PFSK-1 (cell line): ENCODE measurements around the gene STK32A.

ENCODE experiments used
- FOXP2 ChIP-seq: optimal IDR thresholded peaks from 2 replicates; pipeline ENCODE3; 2011; ENCODE audit warnings: borderline replicate concordance, control low read depth, inconsistent platforms; ENCODE audit not compliant: insufficient read depth; ENCODE audit errors: extremely low read length, extremely low read depth
- POLR2AphosphoS5 ChIP-seq: IDR thresholded peaks from 2 replicates; pipeline ENCODE4 v1.6.1; 2012; ENCODE audit warnings: low read depth, mild to moderate bottlenecking, control low read depth, low read length, moderate library complexity
- REST ChIP-seq, 2 experiments: IDR thresholded peaks; 2 replicates each; pipeline versions ENCODE4 v1.6.1 to v1.8.0; 2011 to 2012; ENCODE audit warnings: low read depth in 2 of 2, low read length in 2 of 2, control low read depth in 1 of 2, inconsistent platforms in 1 of 2, mild to moderate bottlenecking in 1 of 2, moderate library complexity in 1 of 2; ENCODE audit not compliant: insufficient read depth in 1 of 2
- SIN3A ChIP-seq: IDR thresholded peaks from 2 replicates; pipeline ENCODE4 v1.6.1; 2012; ENCODE audit warnings: mild to moderate bottlenecking, low read length, moderate library complexity, borderline replicate concordance; ENCODE audit not compliant: insufficient read depth
- TAF1 ChIP-seq: IDR thresholded peaks from 2 replicates; pipeline ENCODE4 v1.6.1; 2012; ENCODE audit warnings: low read length, control low read depth, borderline replicate concordance; ENCODE audit not compliant: insufficient read depth

The STK32A gene

GRCh38 chr5:147391781-147392180 lies 157.0 kb downstream of the STK32A start:
- no peak for TF ChIP-seq POLR2AphosphoS5
- TF ChIP-seq FOXP2: no peak
- no peak for TF ChIP-seq REST (IDR thresholded peaks at IDR 0.05; ENCODE audit: insufficient read depth in 1 of 2, low read depth in 2 of 2, low read length in 2 of 2)
- no peak for TF ChIP-seq SIN3A
- no peak for TF ChIP-seq TAF1

GRCh38 chr5:147393874-147394672 lies 159.2 kb downstream of the STK32A start:
- no peak for TF ChIP-seq FOXP2
- TF ChIP-seq TAF1: no peak
- TF ChIP-seq SIN3A: no peak
- no peak for TF ChIP-seq POLR2AphosphoS5
- TF ChIP-seq REST (IDR thresholded peaks at IDR 0.05; ENCODE audit: insufficient read depth in 1 of 2, low read depth in 2 of 2, low read length in 2 of 2): no peak

DNA sequence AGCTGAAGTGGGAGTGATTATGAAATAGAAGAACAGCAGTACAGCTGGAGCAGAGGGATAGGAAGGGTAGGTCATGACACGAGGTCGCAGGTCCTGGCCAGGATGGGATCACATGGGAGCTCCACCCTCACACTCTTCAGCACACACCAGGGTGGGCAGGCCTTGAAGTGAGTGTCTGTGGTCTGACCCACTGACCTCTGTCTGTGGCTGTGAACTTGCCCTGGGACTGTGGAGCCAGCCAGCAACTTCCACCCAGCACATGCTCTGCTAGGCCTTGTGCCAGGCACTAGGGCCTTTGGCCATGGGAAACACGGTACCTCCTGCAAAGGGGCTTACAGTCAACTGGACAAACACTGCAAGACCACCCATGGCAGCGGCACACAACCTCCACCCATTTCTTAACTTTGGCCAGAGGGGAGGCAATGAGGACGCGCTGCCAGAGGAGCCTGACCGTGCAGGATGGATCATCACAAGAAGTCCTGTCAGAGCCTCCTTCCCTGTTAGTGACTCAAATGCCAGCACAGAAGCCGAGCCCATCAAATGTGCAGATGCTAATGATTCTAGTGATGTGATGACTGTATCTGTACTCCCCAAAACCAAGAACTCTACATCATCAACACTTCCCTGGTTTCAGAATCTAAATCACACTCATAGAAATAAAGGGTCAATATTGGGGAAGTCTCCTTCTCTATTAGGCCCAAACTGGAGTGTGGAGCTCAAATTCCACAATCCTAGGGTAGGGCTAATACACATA lies 161.4 kb downstream of the STK32A start:
- TF ChIP-seq POLR2AphosphoS5 (no peak), FOXP2 (no peak), REST (IDR thresholded peaks at IDR 0.05; ENCODE audit: insufficient read depth in 1 of 2, low read depth in 2 of 2, low read length in 2 of 2) (no peak), SIN3A (no peak), TAF1 (no peak)

DNA sequence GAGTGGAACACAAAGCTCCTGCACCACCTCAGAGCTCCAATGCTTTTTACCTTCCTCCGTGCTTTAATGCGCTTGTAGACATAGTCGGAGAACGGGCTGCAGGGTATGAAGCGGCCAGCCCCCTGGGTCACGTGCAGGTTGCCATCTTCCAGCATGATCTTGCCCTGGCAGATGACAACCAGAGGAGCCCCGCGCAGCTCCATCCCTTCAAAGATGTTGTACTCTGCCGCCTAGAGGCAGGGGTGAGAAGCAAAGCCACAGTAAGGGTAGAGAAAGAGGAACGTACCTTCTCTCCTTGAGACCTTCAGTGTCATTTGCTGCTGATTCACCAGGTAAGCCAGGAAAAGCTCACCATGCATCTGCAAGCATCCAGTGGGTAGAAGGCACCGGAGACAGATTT lies 162.8 kb downstream of the STK32A start:
- TF ChIP-seq SIN3A (no peak), REST (IDR thresholded peaks at IDR 0.05; ENCODE audit: insufficient read depth in 1 of 2, low read depth in 2 of 2, low read length in 2 of 2) (no peak), TAF1 (no peak), FOXP2 (no peak), POLR2AphosphoS5 (no peak)

- TF ChIP-seq FOXP2 (no peak), SIN3A (no peak), POLR2AphosphoS5 (no peak), TAF1 (no peak), REST (IDR thresholded peaks at IDR 0.05; ENCODE audit: insufficient read depth in 1 of 2, low read depth in 2 of 2, low read length in 2 of 2) (no peak)
Measured at GRCh38 chr5:147398860-147399259, 164.0 kb downstream of the STK32A start.
